ENCODE results near the gene VWA8. TPM values are rescaled to one million over a fixed set of nuclear protein-coding genes. Genes with fewer than 3 reads are reported as not detected.

The VWA8 gene
- total RNA-seq, 1 experiment from 2014 or later: 22.6 TPM

GRCh38 chr13:41812237-41812636 lies 148.7 kb downstream of the VWA8 start (continued):
- TF ChIP-seq SP1 (IDR thresholded peaks at IDR 0.05; ENCODE audit: low read depth) (no peak), ZBTB33 (IDR thresholded peaks at IDR 0.05; ENCODE audit: extremely low read depth, insufficient replicate concordance, low read length) (no peak)
- TF ChIP-seq, protein P1, sequence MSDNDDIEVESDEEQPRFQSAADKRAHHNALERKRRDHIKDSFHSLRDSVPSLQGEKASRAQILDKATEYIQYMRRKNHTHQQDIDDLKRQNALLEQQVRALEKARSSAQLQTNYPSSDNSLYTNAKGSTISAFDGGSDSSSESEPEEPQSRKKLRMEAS (IDR thresholded peaks at IDR 0.05): no peak

GRCh38 chr13:41811588-41812021 lies 149.3 kb downstream of the VWA8 start:
- no peaks in the 10 kb centered on the region for H3K4me1 ChIP-seq (ENCODE audit: control insufficient read depth in 1 of 2, insufficient read depth in 2 of 2, low read length in 2 of 2)

More at GRCh38 chr13:41811588-41812021, 149.3 kb downstream of the VWA8 start:
- Histone ChIP-seq H3K4me2 (ENCODE audit: low read length) (no peak overlapping the region), H3K9me3 (ENCODE audit: control insufficient read depth in 1 of 2, insufficient read depth in 1 of 2, low read depth in 1 of 2, low read length in 2 of 2) (no peaks in the 10 kb centered on the region), H3K27me3 (ENCODE audit: insufficient read depth, low read length) (no peaks in the 10 kb centered on the region), H3K79me2 (ENCODE audit: insufficient read depth, low read length) (no peaks in the 10 kb centered on the region), H3K9me2 (ENCODE audit: insufficient read depth) (no peaks in the 10 kb centered on the region), H3K4me3 (replicated peaks in 1 of 2; ENCODE audit: low read depth in 1 of 2, low read length in 2 of 2) (no peak overlapping the region), H3K36me3 (ENCODE audit: control insufficient read depth in 1 of 2, insufficient read depth in 2 of 2, low read length in 2 of 2) (no peaks in the 10 kb centered on the region), H4K20me1 (ENCODE audit: insufficient read depth) (no peaks in the 10 kb centered on the region), H2AFZ (ENCODE audit: low read depth, low read length, poor library complexity, severe bottlenecking) (no peak overlapping the region), H3K9ac (ENCODE audit: low read length) (no peak overlapping the region), H3K27ac (ENCODE audit: low read depth, low read length) (no peak overlapping the region)
- ATAC-seq (no peak), DNase-seq (ENCODE audit: low read depth, low spot score) (no peak)
- intact Hi-C loops (cut with micrococcal nuclease): no loop called here
- CTCF ChIA-PET: no interaction called here
- TF ChIP-seq, protein P1 (IDR thresholded peaks at IDR 0.05): no peak
- no peak for TF ChIP-seq EZH2phosphoT487 (IDR thresholded peaks at IDR 0.05; ENCODE audit: borderline replicate concordance)
- no peak for TF ChIP-seq EGR1 (IDR thresholded peaks at IDR 0.05; ENCODE audit: low read depth)
- no peak for TF ChIP-seq ZBTB33 (IDR thresholded peaks at IDR 0.05; ENCODE audit: extremely low read depth, insufficient replicate concordance, low read length)
- no peak for TF ChIP-seq CTCF (IDR thresholded peaks at IDR 0.05 in 2 of 3, conservative IDR thresholded peaks at IDR 0.05 in 1 of 3; ENCODE audit: borderline replicate concordance in 1 of 3, insufficient read depth in 1 of 3, low read depth in 2 of 3, low read length in 2 of 3)
- no peak for TF ChIP-seq CEBPB (IDR thresholded peaks at IDR 0.05; ENCODE audit: low read depth)
- TF ChIP-seq CBX3 (IDR thresholded peaks at IDR 0.05; ENCODE audit: low read depth): no peak
- no peak for TF ChIP-seq SIN3A (IDR thresholded peaks at IDR 0.05; ENCODE audit: low read depth)
- TF ChIP-seq JUND (IDR thresholded peaks at IDR 0.05): no peak
- TF ChIP-seq, protein P2, sequence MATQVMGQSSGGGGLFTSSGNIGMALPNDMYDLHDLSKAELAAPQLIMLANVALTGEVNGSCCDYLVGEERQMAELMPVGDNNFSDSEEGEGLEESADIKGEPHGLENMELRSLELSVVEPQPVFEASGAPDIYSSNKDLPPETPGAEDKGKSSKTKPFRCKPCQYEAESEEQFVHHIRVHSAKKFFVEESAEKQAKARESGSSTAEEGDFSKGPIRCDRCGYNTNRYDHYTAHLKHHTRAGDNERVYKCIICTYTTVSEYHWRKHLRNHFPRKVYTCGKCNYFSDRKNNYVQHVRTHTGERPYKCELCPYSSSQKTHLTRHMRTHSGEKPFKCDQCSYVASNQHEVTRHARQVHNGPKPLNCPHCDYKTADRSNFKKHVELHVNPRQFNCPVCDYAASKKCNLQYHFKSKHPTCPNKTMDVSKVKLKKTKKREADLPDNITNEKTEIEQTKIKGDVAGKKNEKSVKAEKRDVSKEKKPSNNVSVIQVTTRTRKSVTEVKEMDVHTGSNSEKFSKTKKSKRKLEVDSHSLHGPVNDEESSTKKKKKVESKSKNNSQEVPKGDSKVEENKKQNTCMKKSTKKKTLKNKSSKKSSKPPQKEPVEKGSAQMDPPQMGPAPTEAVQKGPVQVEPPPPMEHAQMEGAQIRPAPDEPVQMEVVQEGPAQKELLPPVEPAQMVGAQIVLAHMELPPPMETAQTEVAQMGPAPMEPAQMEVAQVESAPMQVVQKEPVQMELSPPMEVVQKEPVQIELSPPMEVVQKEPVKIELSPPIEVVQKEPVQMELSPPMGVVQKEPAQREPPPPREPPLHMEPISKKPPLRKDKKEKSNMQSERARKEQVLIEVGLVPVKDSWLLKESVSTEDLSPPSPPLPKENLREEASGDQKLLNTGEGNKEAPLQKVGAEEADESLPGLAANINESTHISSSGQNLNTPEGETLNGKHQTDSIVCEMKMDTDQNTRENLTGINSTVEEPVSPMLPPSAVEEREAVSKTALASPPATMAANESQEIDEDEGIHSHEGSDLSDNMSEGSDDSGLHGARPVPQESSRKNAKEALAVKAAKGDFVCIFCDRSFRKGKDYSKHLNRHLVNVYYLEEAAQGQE (IDR thresholded peaks at IDR 0.05; ENCODE audit: low read depth): no peak
- TF ChIP-seq YY1 (IDR thresholded peaks at IDR 0.05; ENCODE audit: extremely low read depth, insufficient replicate concordance, low read depth, low read length): no peak
- no peak for TF ChIP-seq ZNF274 (IDR thresholded peaks at IDR 0.05; ENCODE audit: low read depth, low read length)
- no TSS peak for BruUV-seq (replicated peaks)
- POLR2A ChIA-PET: no interaction called here
- RAD21 ChIA-PET (ENCODE audit: low non-redundant PET in 1 of 2, low total read pairs in 2 of 2, uncharacterized antibody in 2 of 2, unreplicated experiment in 2 of 2): no interaction called here

All from HCT116 (cell line).